ENCODE measurements around the gene CMTM7. TPM values are rescaled to one million over a fixed set of nuclear protein-coding genes. Genes with fewer than 3 reads are reported as not detected.
A peak's percentile ranks its signal among the peaks of the same experiment; 100 is the strongest.

CMTM7 gene
- total and polyA plus RNA-seq, 10 of the 15 experiments (the other 5 are each of a cell fraction or from before 2014, with no cell fraction given), result 3.7 to 36.4 (median 14.7) TPM

- H4K20me1 ChIP-seq (ENCODE audit: control insufficient read depth, insufficient read depth), result no peaks in the 10 kb centered on the region
- ChIA-PET CTCF (interaction anchor here (0.5 to 5.7 kb wide), 35 partner anchors 11 to 293 kb away, joined by 3 to 201 read pairs (median 5); partner anchors contain the start of genes CMTM6 and CNOT10), SMC1A (ENCODE audit: uncharacterized antibody, unreplicated experiment) (interaction anchor here (0.8 to 6.0 kb wide), 29 partner anchors 9 to 175 kb away, joined by 3 to 106 read pairs (median 6); partner anchors contain the start of genes CMTM6 and CMTM7), POLR2A (interaction anchor here (0.8 to 1.6 kb wide), 5 partner anchors 13 to 44 kb away, joined by 3 to 5 read pairs (median 4); no protein-coding TSS in a partner anchor), RAD21 (ENCODE audit: unreplicated experiment) (interaction anchor here (0.5 to 5.5 kb wide), 24 partner anchors 9 to 178 kb away, joined by 3 to 121 read pairs (median 7); partner anchors contain the start of genes CMTM6 and CMTM7)
- no peaks in the 10 kb centered on the region for H3K79me2 ChIP-seq (ENCODE audit: control insufficient read depth, insufficient read depth, low read length)
- H3K9me3 ChIP-seq (replicated peaks; ENCODE audit: control insufficient read depth, insufficient read depth, low read length), result no peaks in the 10 kb centered on the region; the same call in 2 of the 3 replicates
- H3K9ac ChIP-seq (ENCODE audit: control insufficient read depth, insufficient read depth, low read length), result no peak overlapping the region
- no peak for DNase-seq (ENCODE audit: low read depth, low spot score)
- H3K4me2 ChIP-seq (ENCODE audit: control insufficient read depth, insufficient read depth), result peak overlapping the region; percentile 66; the same call in 1 of the 2 replicates
- FAIRE-seq, result peak; percentile 93
- H2AFZ ChIP-seq (ENCODE audit: control insufficient read depth, low read depth, low read length), result no peak overlapping the region
- TF ChIP-seq EP300 (IDR thresholded peaks at IDR 0.05; ENCODE audit: borderline replicate concordance in 1 of 2, control insufficient read depth in 1 of 2, low read depth in 2 of 2, low read length in 2 of 2), result no peak
- peak; percentile 18; the same call in 1 of the 2 replicates for TF ChIP-seq PKNOX1 (IDR thresholded peaks at IDR 0.05)
- TF ChIP-seq HDAC2 (IDR thresholded peaks at IDR 0.05), result no peak
- TF ChIP-seq CBFB (IDR thresholded peaks at IDR 0.05; ENCODE audit: low read depth), result peak; percentile 38; the same call in 1 of the 2 replicates
- peak; percentile 43 for TF ChIP-seq SP1 (IDR thresholded peaks at IDR 0.05; ENCODE audit: low read depth, low read length)
- no peak for TF ChIP-seq STAT3 (IDR thresholded peaks at IDR 0.05; ENCODE audit: low read depth, low read length)
- no peak for TF ChIP-seq HDAC6 (IDR thresholded peaks at IDR 0.05; ENCODE audit: unreplicated experiment)
- 0 out of 2 replicates have a peak, but pooled peaks have one; percentile 0 for TF ChIP-seq RAD21 (IDR thresholded peaks at IDR 0.05; ENCODE audit: insufficient read depth, low read depth, low read length)
- no peak for TF ChIP-seq NR2C1 (IDR thresholded peaks at IDR 0.05)
- TF ChIP-seq RUNX3 (IDR thresholded peaks at IDR 0.05; ENCODE audit: low read length), result peak; percentile 0; the same call in 1 of the 2 replicates
- TF ChIP-seq ZNF207 (IDR thresholded peaks at IDR 0.05; ENCODE audit: borderline replicate concordance), result 0 out of 2 replicates have a peak, but pooled peaks have one; percentile 52
- no peak for TF ChIP-seq KLF5 (IDR thresholded peaks at IDR 0.05; ENCODE audit: partially characterized antibody)
- no peak for TF ChIP-seq CHD4 (IDR thresholded peaks at IDR 0.05)
- no peak for TF ChIP-seq CBX3 (IDR thresholded peaks at IDR 0.05; ENCODE audit: borderline replicate concordance, low read depth)
- no peak for TF ChIP-seq ZNF24 (IDR thresholded peaks at IDR 0.05)
- TF ChIP-seq RELB (IDR thresholded peaks at IDR 0.05; ENCODE audit: low read depth), result no peak
- no peak for TF ChIP-seq MTA2 (IDR thresholded peaks at IDR 0.05; ENCODE audit: low read depth)
- no peak for TF ChIP-seq ETV6 (conservative IDR thresholded peaks at IDR 0.05 in 1 of 2, IDR thresholded peaks at IDR 0.05 in 1 of 2; ENCODE audit: borderline replicate concordance in 1 of 2, low read depth in 1 of 2)
- WGBS (ENCODE audit: insufficient coverage, insufficient replicate concordance, low lambda C conversion rate, missing lambda C conversion rate), result 1% methylated on average over 7 of the region's 7 CpGs
- H3K27ac ChIP-seq (ENCODE audit: control insufficient read depth, insufficient read depth), result no peak overlapping the region
- BruUV-seq (replicated peaks), result no TSS peak
- in situ Hi-C loops (cut with MboI) (loop anchor here (5.0 kb wide), 1 partner anchor 92 kb away; no protein-coding TSS in a partner anchor), intact Hi-C loops (cut with micrococcal nuclease; ENCODE audit: unreplicated experiment) (loop anchor here (2.0 to 5.0 kb wide), 6 partner anchors 23 to 292 kb away; partner anchors contain the start of gene CMTM7)
- ATAC-seq, result peak; percentile 74
- no peaks in the 10 kb centered on the region for H3K36me3 ChIP-seq (ENCODE audit: control insufficient read depth in 2 of 2, insufficient read depth in 2 of 2, low read length in 1 of 2)
- H3K27me3 ChIP-seq (replicated peaks in 1 of 2; ENCODE audit: control insufficient read depth in 2 of 2, insufficient read depth in 2 of 2, low read length in 1 of 2), result no peaks in the 10 kb centered on the region
- H3K4me3 ChIP-seq, result no peak overlapping the region
- H3K4me1 ChIP-seq (ENCODE audit: control insufficient read depth, insufficient read depth, low read length), result peaks cover 39% of the 10 kb centered on the region
These were observed 77.7 kb downstream of the CMTM7 start for GRCh38 chr3:32469151-32469874.
